Pulmonary artery endothelial cell (primary cell): ENCODE results near the gene HUNK. TPM values are rescaled to one million over a fixed set of nuclear protein-coding genes. Genes with fewer than 3 reads are reported as not detected.
"Not testable (repeated sequence)": the region's sequence is repeated elsewhere in the genome, so short reads cannot be mapped to it uniquely, and the experiment has no call there.

Source experiments
- DNase-seq: peaks from one replicate; pipeline ENCODE4 v3.0.0-alpha.2; 2011; ENCODE audit warnings: low read depth, low spot score
- total RNA-seq: library from RNA; depleted of rRNA; stranded (reverse); fragments of >200 nt; gene quantifications from 2 replicates; pipeline ENCODE4 v1.2.3, GENCODE V29; 2014

Gene HUNK
- not detected in 2 replicates for total RNA-seq

- DNase-seq, result no peak
Observed at GRCh38 chr21:31872452-31873274, at the start of gene HUNK. Gene HUNK, plus strand, starts transcription at chr21:31873020. Its CDS starts 655 bp downstream, at chr21:31873675.

- no peak for DNase-seq
Observed at GRCh38 chr21:31829736-31830472, 42.9 kb upstream of the HUNK start.

GRCh38 chr21:31830701-31831100 lies 42.1 kb upstream of the HUNK start:
- DNase-seq, result no peak

GRCh38 chr21:31837041-31837440 lies 35.8 kb upstream of the HUNK start:
- DNase-seq, result no peak

- no peak for DNase-seq
Observed at GRCh38 chr21:31837618-31838390, 35.0 kb upstream of the HUNK start.

- DNase-seq, result no peak
Observed at GRCh38 chr21:31838586-31839355, 34.0 kb upstream of the HUNK start.

GRCh38 chr21:31844206-31844605 lies 28.6 kb upstream of the HUNK start:
- no peak for DNase-seq

GRCh38 chr21:31845151-31845729 lies 27.6 kb upstream of the HUNK start:
- DNase-seq, result no peak

- DNase-seq, result no peak
Observed at GRCh38 chr21:31846690-31847089, 26.1 kb upstream of the HUNK start.

GRCh38 chr21:31847761-31848160 lies 25.1 kb upstream of the HUNK start:
- no peak for DNase-seq

- DNase-seq, result no peak
Observed at GRCh38 chr21:31848326-31848985, 24.4 kb upstream of the HUNK start.

GRCh38 chr21:31850886-31851285 lies 21.9 kb upstream of the HUNK start:
- no peak for DNase-seq

GRCh38 chr21:31855180-31855579 lies 17.6 kb upstream of the HUNK start:
- no peak for DNase-seq

- DNase-seq, result no peak
Observed at GRCh38 chr21:31857096-31857495, 15.7 kb upstream of the HUNK start.

- DNase-seq, result not testable (repeated sequence)
Observed at GRCh38 chr21:31857631-31858030, 15.2 kb upstream of the HUNK start.

GRCh38 chr21:31860851-31861250 lies 12.0 kb upstream of the HUNK start:
- no peak for DNase-seq

- no peak for DNase-seq
Observed at GRCh38 chr21:31862078-31862477, 10.7 kb upstream of the HUNK start.

- no peak for DNase-seq
Observed at GRCh38 chr21:31865429-31865970, 7.3 kb upstream of the HUNK start.

GRCh38 chr21:31866077-31866511 lies 6.7 kb upstream of the HUNK start:
- peak; percentile 11 for DNase-seq

- DNase-seq, result no peak
Observed at GRCh38 chr21:31869750-31870149, 3.1 kb upstream of the HUNK start.
